Measurements from ENCODE around the gene TESK2.

- TF ChIP-seq GATA2 (IDR thresholded peaks at IDR 0.05; ENCODE audit: low read depth, low read length) (no peak), GATA3 (IDR thresholded peaks at IDR 0.05; ENCODE audit: low read depth, low read length) (no peak)
Observed at GRCh38 chr1:45411510-45411899, 79.5 kb downstream of the TESK2 start.

Measured in SH-SY5Y (cell line).